Mucosa of stomach (tissue), 1 donor: ENCODE data around the gene CD59.

ENCODE experiments used
- H3K27me3 ChIP-seq: one replicate; pipeline ENCODE4 v1.7.0; 2013; ENCODE audit warnings: mild to moderate bottlenecking, low read length; ENCODE audit not compliant: control insufficient read depth, insufficient read depth
- H3K36me3 ChIP-seq: one replicate; pipeline ENCODE4 v1.7.0; 2013; ENCODE audit warnings: low read length; ENCODE audit not compliant: control insufficient read depth, insufficient read depth
- H3K4me1 ChIP-seq: one replicate; pipeline ENCODE4 v1.7.0; 2013; ENCODE audit warnings: mild to moderate bottlenecking, low read length; ENCODE audit not compliant: control insufficient read depth, insufficient read depth
- H3K4me3 ChIP-seq: one replicate; pipeline ENCODE4 v1.7.0; 2013; ENCODE audit warnings: low read length
- H3K9ac ChIP-seq: one replicate; pipeline ENCODE4 v1.7.0; 2013; ENCODE audit warnings: mild to moderate bottlenecking, low read length, moderate library complexity
- H3K9me3 ChIP-seq: one replicate; pipeline ENCODE4 v1.7.0; 2013; ENCODE audit warnings: mild to moderate bottlenecking, low read length, moderate library complexity; ENCODE audit not compliant: control insufficient read depth
- donor health status: Pancreatic carcinoma.

CD59 gene

GRCh38 chr11:33736148-33736812 lies at the start of gene CD59:
TSS of gene CD59 (minus strand) at chr11:33736423. CDS start at chr11:33722445, 13,978 bp downstream.
- no peaks in the 10 kb centered on the region for H3K9me3 ChIP-seq
- H3K4me1 ChIP-seq = peaks cover 37% of the 10 kb centered on the region
- no peaks in the 10 kb centered on the region for H3K36me3 ChIP-seq
- no peaks in the 10 kb centered on the region for H3K27me3 ChIP-seq
- H3K9ac ChIP-seq = peak within 1 kb of the TSS; percentile 91
- H3K4me3 ChIP-seq = peak within 1 kb of the TSS; percentile 17

- Histone ChIP-seq H3K9me3 (no peaks in the 10 kb centered on the region), H3K4me1 (no peaks in the 10 kb centered on the region), H3K36me3 (no peaks in the 10 kb centered on the region), H3K9ac (no peak overlapping the region), H3K4me3 (no peak overlapping the region), H3K27me3 (peaks cover 16% of the 10 kb centered on the region)
Measured at GRCh38 chr11:33785609-33786008, 49.4 kb upstream of the CD59 start.

GRCh38 chr11:33779849-33780528 lies 43.8 kb upstream of the CD59 start:
- no peaks in the 10 kb centered on the region for H3K9me3 ChIP-seq
- no peak overlapping the region for H3K9ac ChIP-seq
- no peaks in the 10 kb centered on the region for H3K4me1 ChIP-seq
- peaks cover 27% of the 10 kb centered on the region for H3K27me3 ChIP-seq
- no peak overlapping the region for H3K4me3 ChIP-seq
- H3K36me3 ChIP-seq = no peaks in the 10 kb centered on the region

GRCh38 chr11:33778675-33779074 lies 42.5 kb upstream of the CD59 start:
- Histone ChIP-seq H3K9me3 (no peaks in the 10 kb centered on the region), H3K27me3 (peaks cover 28% of the 10 kb centered on the region), H3K36me3 (no peaks in the 10 kb centered on the region), H3K4me1 (no peaks in the 10 kb centered on the region), H3K4me3 (no peak overlapping the region), H3K9ac (no peak overlapping the region)

- peaks cover 7% of the 10 kb centered on the region for H3K4me1 ChIP-seq
- H3K9me3 ChIP-seq = no peaks in the 10 kb centered on the region
- peaks cover 28% of the 10 kb centered on the region for H3K27me3 ChIP-seq
- no peaks in the 10 kb centered on the region for H3K36me3 ChIP-seq
- no peak overlapping the region for H3K4me3 ChIP-seq
- no peak overlapping the region for H3K9ac ChIP-seq
Measured at GRCh38 chr11:33777906-33778305, 41.7 kb upstream of the CD59 start.

- Histone ChIP-seq H3K36me3 (no peaks in the 10 kb centered on the region), H3K9me3 (no peaks in the 10 kb centered on the region), H3K27me3 (peaks cover 12% of the 10 kb centered on the region), H3K9ac (no peak overlapping the region), H3K4me3 (no peak overlapping the region), H3K4me1 (peaks cover 15% of the 10 kb centered on the region)
Measured at GRCh38 chr11:33775832-33776470, 39.7 kb upstream of the CD59 start.

GRCh38 chr11:33775467-33775807 lies 39.2 kb upstream of the CD59 start:
- Histone ChIP-seq H3K36me3 (no peaks in the 10 kb centered on the region), H3K27me3 (peaks cover 11% of the 10 kb centered on the region), H3K4me3 (no peak overlapping the region), H3K9me3 (no peaks in the 10 kb centered on the region), H3K4me1 (peaks cover 15% of the 10 kb centered on the region), H3K9ac (no peak overlapping the region)

GRCh38 chr11:33774736-33775466 lies 38.7 kb upstream of the CD59 start:
- H3K9ac ChIP-seq = peak overlapping the region; percentile 78
- peak overlapping the region; percentile 51 for H3K4me3 ChIP-seq
- no peaks in the 10 kb centered on the region for H3K36me3 ChIP-seq
- peaks cover 6% of the 10 kb centered on the region for H3K27me3 ChIP-seq
- H3K9me3 ChIP-seq = no peaks in the 10 kb centered on the region
- H3K4me1 ChIP-seq = peaks cover 15% of the 10 kb centered on the region

GRCh38 chr11:33773987-33774735 lies 37.9 kb upstream of the CD59 start, which contains the start of gene FBXO3:
TSS of gene FBXO3 (minus strand) at chr11:33774520. CDS start at chr11:33774497, 23 bp downstream.
- Histone ChIP-seq H3K4me1 (peaks cover 15% of the 10 kb centered on the region), H3K9me3 (no peaks in the 10 kb centered on the region), H3K4me3 (peak within 1 kb of the TSS; percentile 71), H3K9ac (peak within 1 kb of the TSS; percentile 94), H3K36me3 (no peaks in the 10 kb centered on the region), H3K27me3 (peaks cover 6% of the 10 kb centered on the region)

GRCh38 chr11:33773404-33773986 lies 37.3 kb upstream of the CD59 start:
- Histone ChIP-seq H3K27me3 (peaks cover 6% of the 10 kb centered on the region), H3K36me3 (peaks cover 1% of the 10 kb centered on the region), H3K9ac (peak overlapping the region; percentile 94), H3K4me1 (peaks cover 15% of the 10 kb centered on the region), H3K4me3 (peak overlapping the region; percentile 71), H3K9me3 (no peaks in the 10 kb centered on the region)

- peaks cover 6% of the 10 kb centered on the region for H3K27me3 ChIP-seq
- peaks cover 15% of the 10 kb centered on the region for H3K4me1 ChIP-seq
- H3K36me3 ChIP-seq = peaks cover 3% of the 10 kb centered on the region
- no peaks in the 10 kb centered on the region for H3K9me3 ChIP-seq
- H3K9ac ChIP-seq = no peak overlapping the region
- no peak overlapping the region for H3K4me3 ChIP-seq
Measured at GRCh38 chr11:33772870-33773269, 36.6 kb upstream of the CD59 start.
